ENCODE measurements around the gene KIAA1671. TPM values are rescaled to one million over a fixed set of nuclear protein-coding genes. Genes with fewer than 3 reads are reported as not detected.

The KIAA1671 gene
- total and polyA plus RNA-seq, 2 of the 4 experiments (the other 2 are of a cell fraction): 0.02 TPM; not detected in 1

GRCh38 chr22:24962094-24962493 is 9.6 kb downstream of the KIAA1671 start:
- Histone ChIP-seq H2BK20ac (ENCODE audit: low read depth, low read length) (no peak overlapping the region), H3K9me1 (ENCODE audit: insufficient read depth, low read length) (no peaks in the 10 kb centered on the region), H3K18ac (ENCODE audit: low read depth, low read length) (no peak overlapping the region), H3K27ac (ENCODE audit: insufficient read depth, low read length) (no peak overlapping the region), H3K79me1 (ENCODE audit: low read depth in 1 of 2, low read length in 2 of 2) (no peaks in the 10 kb centered on the region), H2AK9ac (replicated peaks; ENCODE audit: low read depth, low read length, poor library complexity) (no peak overlapping the region), H3K9ac (ENCODE audit: low read depth, low read length) (no peak overlapping the region), H3K36me3 (ENCODE audit: control insufficient read depth, insufficient read depth, low read length) (no peaks in the 10 kb centered on the region), H4K5ac (ENCODE audit: low read depth, low read length) (no peak overlapping the region), H3K9me3 (ENCODE audit: control insufficient read depth, insufficient read depth, low read length) (no peaks in the 10 kb centered on the region), H3K27me3 (ENCODE audit: control insufficient read depth, insufficient read depth, low read length) (no peaks in the 10 kb centered on the region), H3K23ac (ENCODE audit: low read depth, low read length) (no peak overlapping the region), H3K4ac (ENCODE audit: low read depth, low read length) (no peak overlapping the region), H2BK15ac (ENCODE audit: low read depth, low read length) (no peak overlapping the region), H4K8ac (ENCODE audit: low read depth in 2 of 2, low read length in 2 of 2) (no peak overlapping the region), H4K20me1 (ENCODE audit: insufficient read depth, low read length) (no peaks in the 10 kb centered on the region), H3K4me3 (ENCODE audit: insufficient read depth, low read depth, low read length) (no peak overlapping the region), H2AK5ac (ENCODE audit: low read depth, low read length) (no peak overlapping the region), H3K4me2 (ENCODE audit: low read depth, low read length) (no peak overlapping the region), H4K91ac (ENCODE audit: insufficient read depth, low read depth, low read length) (no peak overlapping the region), H3K4me1 (ENCODE audit: control insufficient read depth, insufficient read depth, low read length) (no peaks in the 10 kb centered on the region), H2BK120ac (ENCODE audit: low read depth, low read length) (no peak overlapping the region), H3K14ac (replicated peaks; ENCODE audit: low read depth, low read length) (no peak overlapping the region), H3K56ac (ENCODE audit: extremely low read depth, insufficient read depth, low read length) (no peak overlapping the region), H2AFZ (replicated peaks; ENCODE audit: low read length, poor library complexity) (no peak overlapping the region), H2BK5ac (ENCODE audit: low read depth, low read length, poor library complexity, severe bottlenecking) (no peak overlapping the region)
- in situ Hi-C loops (cut with MboI; ENCODE audit: low sequenced_read_pairs): no loop called here
- ATAC-seq (ENCODE audit: low read depth) (no peak), DNase-seq (no peak)
- intact Hi-C loops (cut with micrococcal nuclease): no loop called here
- ChIA-PET CTCF (no interaction called here), POLR2A (ENCODE audit: unreplicated experiment) (no interaction called here)
- dilution Hi-C loops (cut with HindIII; ENCODE audit: low sequenced_read_pairs, unreplicated experiment): no loop called here
- TF ChIP-seq CTCF (conservative IDR thresholded peaks at IDR 0.05; ENCODE audit: low read depth, low read length): no peak
- no peak for TF ChIP-seq BHLHE40 (IDR thresholded peaks at IDR 0.05; ENCODE audit: low read depth, low read length)
- no peak for TF ChIP-seq ELK1 (IDR thresholded peaks at IDR 0.05; ENCODE audit: borderline replicate concordance, low read depth, low read length)
- TF ChIP-seq NFE2L2 (IDR thresholded peaks at IDR 0.05; ENCODE audit: low read depth, low read length): no peak
- no peak for TF ChIP-seq MAFK (IDR thresholded peaks at IDR 0.05; ENCODE audit: low read depth, low read length)
- TF ChIP-seq RCOR1 (IDR thresholded peaks at IDR 0.05; ENCODE audit: insufficient replicate concordance, low read length): no peak
- TF ChIP-seq USF2 (IDR thresholded peaks at IDR 0.05; ENCODE audit: low read depth, low read length): no peak
- no peak for TF ChIP-seq MAZ (IDR thresholded peaks at IDR 0.05; ENCODE audit: borderline replicate concordance, low read depth, low read length)
- TF ChIP-seq RFX5 (IDR thresholded peaks at IDR 0.05; ENCODE audit: low read depth, low read length): no peak
- TF ChIP-seq MXI1 (IDR thresholded peaks at IDR 0.05; ENCODE audit: borderline replicate concordance, low read depth, low read length): no peak
- no peak for TF ChIP-seq RAD21 (IDR thresholded peaks at IDR 0.05; ENCODE audit: low read length)
- no CpG with 5 or more reads among the region's 8 CpGs for WGBS, 2 experiments (ENCODE audit: extremely low coverage in 2 of 2, insufficient read length in 1 of 2)
- no TSS peak for BruUV-seq (replicated peaks)
